ENCODE measurements around the gene PFN2.
"Not testable (repeated sequence)": the region's sequence is repeated elsewhere in the genome, so short reads cannot be mapped to it uniquely, and the experiment has no call there.

PFN2 gene

DNA sequence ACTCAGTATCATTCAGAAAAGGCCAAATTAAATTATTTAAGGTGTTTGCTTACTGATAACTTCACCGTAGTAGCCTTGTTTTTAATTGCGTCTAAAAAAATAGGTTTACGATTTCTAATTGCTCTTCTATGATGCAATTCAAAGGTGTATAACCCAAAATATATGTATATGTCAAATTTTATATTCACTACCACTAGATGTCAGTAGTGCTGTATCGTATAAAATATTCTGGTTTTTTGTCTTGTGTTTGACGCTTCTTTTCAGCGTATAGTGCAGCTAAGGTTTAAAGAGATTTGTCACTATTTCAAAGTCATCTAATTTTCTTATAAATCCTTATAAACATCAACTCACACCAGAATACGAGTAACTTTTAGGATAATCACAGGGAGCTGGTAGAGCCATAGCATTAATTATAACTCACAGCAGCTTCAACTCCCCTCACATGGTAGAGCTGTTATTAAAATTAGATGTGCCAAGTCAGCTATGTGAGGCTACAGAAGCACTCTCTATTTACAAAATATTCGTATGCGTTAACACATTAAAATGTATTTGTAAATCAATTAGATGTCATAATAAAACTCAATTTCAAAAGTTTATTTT lies 3.5 kb downstream of the PFN2 start:
- no peak for DNase-seq

DNA sequence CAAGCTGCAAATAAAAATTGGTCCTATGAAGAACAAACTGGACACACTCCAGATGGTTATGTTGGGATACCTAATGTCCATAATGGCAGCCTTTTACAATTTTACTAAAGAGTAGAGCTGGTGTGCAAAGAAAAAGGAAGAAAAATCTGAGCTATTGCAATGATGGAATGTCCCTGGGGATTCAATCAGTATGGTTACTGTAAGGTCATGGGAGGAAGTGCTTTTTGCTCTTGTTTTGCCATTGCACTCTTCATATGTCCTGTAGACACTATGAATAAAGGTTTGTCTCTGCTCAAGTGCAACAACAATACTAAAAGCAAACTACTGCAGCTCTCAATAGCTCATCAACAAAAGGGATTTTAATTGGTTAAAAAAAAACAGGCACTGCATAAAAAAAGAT lies 5.4 kb downstream of the PFN2 start:
- no peak for DNase-seq

DNA sequence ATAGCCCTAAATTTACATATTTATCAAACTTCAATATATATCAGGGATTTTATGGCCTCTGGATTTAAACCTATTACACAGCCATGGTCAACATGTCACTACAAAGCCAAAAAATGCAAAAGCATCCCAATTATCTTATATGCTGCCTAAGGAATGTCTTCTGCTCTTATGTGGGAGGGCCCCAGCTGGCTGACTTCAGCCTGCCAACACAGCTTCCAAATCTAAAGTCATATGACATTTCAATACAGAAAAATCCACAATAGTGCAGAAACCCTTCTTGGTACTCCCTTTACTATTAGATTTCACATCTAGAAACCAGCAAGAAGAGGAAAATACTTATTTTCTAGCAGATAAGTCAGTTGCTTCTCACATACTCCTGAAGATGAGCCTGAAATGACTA lies 6.4 kb downstream of the PFN2 start:
- DNase-seq = no peak

DNA sequence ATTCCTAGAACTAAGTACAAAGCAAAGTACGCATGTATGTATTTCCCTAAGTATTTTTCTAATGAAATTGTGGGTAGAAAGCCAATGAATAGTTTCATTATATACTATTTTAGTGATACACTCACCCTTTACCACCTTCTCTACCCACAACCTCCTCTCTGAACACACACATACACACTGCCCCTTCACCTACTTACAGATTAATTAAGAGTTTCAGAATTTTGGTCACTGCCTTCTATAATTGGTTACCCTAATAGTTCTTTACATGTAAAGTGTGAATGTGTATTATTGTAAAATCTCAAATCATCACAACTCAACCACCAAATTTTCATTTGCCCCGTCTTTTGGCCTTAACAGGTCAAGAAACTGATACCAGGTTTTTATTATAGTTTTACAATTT lies 7.2 kb downstream of the PFN2 start:
- DNase-seq = no peak

DNA sequence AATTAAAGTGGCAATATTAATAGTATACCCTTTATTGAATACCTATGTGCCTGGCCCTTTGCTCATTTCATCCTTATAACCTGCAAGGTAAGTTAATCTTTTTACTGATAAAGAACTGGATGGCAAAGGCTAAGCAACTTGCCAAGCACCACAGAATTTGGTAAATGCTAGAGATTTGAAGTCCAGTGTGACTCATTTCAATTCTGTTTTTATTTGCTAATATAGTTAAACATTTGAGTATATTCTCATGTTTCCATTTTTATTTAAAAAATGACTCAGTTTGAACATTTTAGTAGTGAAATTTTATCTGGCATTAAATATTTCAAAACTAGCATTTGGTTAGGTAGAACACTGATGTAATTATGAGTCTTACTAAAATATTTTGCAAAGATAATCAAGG lies 11.3 kb downstream of the PFN2 start:
- DNase-seq = no peak

DNA sequence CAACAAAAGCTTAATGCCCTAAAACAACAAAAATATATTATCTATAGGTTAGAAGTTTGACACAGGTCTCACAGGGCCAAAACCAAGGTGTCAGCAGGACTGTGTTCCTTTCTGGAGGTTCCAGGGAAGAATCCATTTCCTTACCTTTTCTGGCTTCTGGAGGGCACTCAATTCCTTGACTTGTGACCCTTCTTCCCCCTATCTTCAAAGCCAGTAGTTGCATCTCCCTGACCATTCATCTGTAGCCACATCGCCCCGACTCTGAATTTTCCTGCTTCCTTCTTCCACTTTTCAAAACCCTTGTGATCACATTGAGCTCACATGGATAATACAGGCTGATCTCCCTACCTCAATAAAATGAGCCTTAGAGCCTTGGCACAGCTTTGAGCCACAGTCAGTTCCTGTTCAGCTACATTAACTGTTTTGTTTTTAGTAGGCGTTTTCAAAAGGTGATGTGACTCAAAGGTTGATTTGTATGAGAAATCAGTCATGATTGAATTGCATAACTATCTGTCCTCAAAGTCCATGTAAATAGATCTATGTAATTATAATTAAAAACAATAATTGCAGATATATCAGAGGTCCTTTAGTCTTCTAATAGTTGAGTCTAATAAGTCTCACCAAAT lies 12.4 kb downstream of the PFN2 start:
- no peak for DNase-seq

DNA sequence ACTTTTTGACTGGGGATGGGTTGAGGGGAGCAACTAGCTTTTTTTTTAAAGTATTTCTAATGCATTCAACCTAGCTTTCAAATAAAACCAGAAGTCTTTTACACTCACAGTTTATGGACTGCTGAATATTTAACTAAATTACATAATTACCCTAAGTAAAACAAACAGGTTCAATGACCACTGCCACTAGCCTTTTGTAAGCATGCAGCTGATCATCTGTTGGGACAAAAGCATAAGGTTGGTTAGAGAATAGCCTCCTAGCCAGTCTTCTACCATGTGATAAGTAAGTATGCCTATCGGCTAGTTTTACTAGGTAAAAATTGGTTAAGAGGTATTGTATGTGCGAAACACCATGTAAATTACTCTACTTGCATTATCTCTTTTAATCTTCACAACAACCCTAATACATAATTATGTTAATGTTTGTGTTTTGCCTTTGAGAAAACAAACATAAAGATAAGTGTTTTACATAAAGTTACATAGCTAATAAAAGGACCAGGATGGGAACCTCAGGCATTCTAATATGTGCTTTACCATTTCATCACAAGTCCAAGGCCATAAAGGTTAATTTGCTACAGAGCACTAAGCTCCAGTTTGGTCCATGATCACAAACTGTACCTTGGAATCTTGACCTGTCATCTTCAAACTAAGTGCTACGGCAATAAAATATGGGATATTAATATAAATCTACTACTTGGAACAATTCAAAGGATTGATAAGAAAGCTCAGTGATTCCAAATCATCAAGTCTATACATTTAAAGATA lies 13.2 kb downstream of the PFN2 start:
- DNase-seq = no peak

DNA sequence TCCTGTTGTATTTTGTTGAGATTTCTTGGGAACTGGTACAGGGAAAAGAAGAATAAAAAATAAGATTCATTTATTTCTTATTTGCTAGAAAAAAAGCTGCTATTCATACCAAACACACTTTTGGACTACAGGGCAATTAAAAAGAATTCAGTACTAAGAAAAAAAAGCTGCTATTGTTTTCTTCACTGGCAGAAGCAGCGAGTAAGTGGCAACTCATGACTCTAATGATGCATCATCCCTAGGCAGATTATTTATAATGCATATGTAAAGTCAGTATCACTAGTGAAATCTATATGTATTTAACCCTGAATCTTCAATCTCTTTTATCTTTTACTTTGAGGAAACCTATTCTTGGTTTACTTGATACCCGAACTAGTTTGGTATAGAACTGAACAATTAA lies 15.2 kb downstream of the PFN2 start:
- no peak for DNase-seq

DNA sequence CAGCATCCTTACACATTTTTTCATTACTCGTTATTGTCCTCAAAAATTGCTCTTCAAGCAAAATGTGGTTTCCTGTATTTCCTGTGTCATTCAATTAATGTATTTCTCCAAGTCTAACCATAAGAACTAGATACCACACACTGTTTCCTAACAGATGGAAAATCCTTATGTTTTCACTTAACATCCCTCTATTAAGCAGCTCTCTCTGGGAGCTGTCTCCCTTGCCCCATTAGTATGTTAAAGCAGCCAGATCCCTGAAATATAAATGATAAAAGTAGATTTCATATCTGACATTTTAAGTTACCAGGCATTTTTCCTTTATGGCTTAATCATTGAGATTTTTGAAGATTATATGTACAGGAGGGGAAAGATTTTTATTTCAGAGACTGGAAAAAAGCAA lies 15.9 kb downstream of the PFN2 start:
- DNase-seq = no peak

DNA sequence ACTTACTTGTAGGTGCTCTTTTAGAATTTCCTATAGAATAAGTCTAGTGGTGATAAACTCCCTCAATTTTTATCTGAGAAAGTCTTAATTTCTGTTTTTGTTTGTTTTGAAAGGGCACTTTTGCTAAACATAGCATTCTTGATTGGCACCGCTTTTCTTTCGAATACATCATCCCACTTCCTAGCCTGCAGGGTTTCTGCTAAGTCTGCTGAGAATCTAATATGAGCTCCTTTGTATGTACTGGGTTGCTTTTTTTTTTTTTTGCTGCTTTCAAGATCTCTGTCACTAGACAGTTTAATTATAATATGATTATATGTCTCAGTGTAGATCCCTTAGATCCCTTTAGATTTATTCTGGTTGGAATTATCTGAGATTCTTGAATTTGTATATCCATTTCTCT lies 21.5 kb downstream of the PFN2 start:
- DNase-seq = no peak

DNA sequence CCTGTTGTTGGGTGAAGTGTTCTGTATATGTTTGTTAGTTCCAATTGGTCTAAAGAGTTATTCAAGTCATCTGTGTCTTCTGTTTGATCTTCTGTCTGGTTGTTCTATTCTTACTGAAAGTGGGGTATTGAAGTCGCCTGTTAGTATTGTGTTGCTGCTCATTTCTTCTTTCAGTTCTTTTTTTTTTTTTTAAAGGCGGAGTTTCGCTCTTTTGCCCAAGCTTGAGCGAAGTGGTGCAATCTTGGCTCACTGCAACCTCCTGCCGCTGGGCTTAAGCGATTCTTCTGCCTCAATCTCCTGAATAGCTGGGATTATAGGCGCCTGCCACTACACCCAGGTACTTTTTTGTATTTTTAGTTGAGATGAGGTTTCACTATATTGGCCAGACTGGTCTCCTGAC lies 23.5 kb downstream of the PFN2 start:
- no peak for DNase-seq

DNA sequence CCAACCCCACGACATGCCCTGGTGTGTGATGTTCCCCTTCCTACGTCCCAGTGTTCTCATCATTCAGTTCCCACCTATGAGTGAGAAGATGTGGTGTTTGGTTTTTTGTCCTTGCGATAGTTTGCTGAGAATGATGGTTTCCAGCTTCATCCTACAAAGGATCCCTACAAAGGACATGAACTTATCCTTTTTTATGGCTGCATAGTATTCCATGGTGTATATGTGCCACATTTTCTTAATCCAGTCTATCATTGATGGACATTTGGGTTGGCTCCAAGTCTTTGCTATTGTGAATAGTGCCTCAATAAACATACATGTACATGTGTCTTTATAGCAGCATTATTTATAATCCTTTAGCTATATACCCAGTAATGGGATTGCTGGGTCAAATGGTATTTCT lies 26.7 kb downstream of the PFN2 start:
- DNase-seq = not testable (repeated sequence)

DNA sequence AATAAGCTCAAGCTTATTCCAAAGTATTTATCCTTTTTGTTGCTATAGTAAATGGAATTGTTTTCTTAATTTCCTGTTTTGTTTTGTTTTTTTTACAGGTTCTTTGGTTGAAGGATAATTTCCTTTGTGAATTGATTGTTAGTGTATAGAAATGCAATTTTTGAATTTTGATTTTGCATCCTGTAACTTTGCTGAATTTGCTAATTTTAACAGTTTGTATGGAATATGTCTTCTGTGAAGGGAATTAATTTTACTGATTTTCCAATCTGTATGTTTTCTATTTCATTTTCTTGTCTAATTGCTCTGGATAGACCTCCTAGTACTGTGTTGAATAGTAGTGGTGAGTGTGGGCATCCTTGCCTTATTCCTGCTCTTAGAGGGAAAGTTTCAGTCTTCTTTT lies 28.3 kb downstream of the PFN2 start:
- no peak for DNase-seq

DNA sequence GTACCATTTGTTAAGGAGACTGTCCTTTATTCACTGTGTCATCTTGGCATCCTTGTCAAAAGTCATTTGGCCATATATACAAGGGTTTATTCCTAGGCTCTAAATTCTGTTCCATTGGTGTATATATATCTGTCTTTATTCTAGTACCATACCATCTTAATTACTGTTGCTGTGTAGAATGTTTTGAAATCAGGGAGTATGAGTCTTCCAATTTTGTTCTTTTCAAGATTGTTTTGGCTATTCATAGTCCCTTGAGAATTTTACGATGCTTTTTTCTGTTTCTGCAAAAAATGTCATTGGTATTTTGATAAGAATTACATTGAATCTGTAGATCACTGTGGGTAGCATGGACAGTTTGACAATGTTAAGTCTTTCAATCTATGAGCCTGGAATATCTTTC lies 28.7 kb downstream of the PFN2 start:
- no peak for DNase-seq

DNA sequence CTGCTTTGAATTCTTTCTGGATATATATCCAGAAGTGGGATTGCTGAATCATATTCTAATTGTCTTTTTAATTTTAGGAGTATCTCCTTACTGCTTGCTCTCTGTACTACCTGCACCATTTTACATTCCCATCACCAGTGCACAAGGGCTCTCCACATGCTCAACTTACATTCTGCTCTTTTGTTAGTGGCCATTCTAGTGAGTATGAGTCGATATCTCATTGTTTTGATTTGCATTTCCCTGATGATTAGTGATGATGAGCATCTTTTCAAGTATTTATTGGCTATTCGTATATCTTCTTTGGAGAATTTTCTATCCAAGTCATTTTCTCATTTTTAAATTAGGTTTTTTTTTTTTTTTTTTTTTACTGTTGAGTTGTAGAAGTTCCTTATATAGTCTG lies 29.5 kb downstream of the PFN2 start:
- DNase-seq = no peak

DNA sequence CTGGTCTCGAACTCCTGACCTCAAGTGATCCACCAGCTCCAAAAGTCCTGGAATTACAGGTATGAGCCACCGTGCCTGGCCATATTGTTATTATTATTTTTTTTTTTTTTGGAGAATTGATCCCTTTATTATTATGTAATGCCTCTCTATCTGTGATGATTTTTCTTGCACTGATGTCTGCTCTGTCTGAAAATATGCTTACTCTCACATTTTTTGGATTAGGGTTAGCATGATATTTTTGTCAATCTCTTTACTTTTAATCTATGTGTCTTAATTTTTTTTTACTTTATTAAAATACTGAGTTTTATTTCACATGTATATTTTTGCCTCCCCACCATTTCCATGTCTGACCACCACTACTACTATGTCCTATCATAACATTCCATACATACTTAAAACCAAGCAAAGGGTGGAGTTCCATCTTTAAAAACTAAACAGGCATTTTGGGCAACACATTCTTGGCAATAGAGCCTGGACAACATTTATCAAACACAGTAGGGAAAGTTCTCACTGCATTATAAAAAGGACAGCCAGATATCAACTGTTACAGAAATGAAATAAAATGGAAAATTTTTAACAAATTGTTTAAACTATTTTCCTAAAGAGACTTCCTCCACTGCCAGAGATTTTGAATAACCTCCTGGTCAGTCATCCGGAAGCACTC lies 32.2 kb downstream of the PFN2 start:
- DNase-seq = not testable (repeated sequence)

DNA sequence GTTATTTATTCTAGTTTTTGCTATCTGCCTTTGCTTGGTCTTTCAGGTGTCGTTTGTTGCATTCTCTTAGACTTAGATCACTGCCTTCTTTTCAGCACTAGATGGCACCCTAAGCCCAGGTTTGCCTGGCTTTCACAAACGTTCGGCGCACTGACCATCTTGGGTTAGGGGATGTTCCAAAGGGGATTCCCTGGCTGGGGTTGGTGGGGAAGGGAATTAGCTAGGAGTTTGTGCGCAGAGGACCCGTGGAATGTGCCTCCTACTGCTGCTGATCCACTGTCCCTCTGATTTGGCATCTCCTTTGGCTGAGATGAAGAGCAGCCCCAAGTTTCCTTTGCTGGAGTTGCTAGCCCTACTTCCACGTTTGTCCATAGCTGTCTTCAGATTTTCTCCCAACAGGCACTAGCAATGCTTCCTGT lies 33.9 kb downstream of the PFN2 start:
- peak; percentile 46 for DNase-seq

DNA sequence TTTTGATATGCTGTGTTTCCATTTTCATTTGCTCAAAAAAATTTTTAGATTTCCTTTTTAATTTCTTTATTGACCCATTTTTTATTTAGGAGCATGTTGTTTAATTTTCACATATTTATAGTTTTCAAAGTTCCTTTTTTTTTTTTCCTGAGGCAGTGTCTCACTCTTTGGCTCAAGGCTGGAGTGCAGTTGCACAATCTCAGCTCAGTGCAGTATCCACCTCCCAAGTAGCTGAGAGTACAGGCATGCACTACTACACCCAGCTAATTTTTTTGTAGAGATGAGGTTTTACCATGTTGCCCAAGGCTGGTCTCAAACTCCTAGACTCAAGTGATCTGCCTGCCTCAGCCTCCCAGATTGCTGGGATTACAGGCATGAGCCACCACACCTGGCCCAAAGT lies 36.2 kb downstream of the PFN2 start:
- DNase-seq = no peak

DNA sequence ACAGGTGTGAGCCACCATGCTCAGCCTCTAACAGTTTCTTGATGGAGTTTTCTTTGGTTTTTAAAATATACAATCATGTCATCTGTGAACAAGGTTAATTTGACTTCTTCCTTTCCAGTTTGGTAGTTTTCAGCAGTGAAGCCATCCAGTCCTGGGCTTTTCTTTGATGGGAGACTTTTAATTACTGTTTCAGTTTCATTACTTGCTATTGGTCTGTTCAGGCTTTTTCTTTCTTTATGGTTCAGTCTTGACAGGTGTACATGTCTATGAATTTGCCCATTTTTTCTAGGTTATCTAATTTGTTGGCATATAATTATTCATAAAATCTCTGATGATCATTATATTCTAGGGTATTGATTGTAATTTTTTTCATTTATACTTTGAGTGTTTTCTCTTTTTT lies 36.8 kb downstream of the PFN2 start:
- no peak for DNase-seq

DNA sequence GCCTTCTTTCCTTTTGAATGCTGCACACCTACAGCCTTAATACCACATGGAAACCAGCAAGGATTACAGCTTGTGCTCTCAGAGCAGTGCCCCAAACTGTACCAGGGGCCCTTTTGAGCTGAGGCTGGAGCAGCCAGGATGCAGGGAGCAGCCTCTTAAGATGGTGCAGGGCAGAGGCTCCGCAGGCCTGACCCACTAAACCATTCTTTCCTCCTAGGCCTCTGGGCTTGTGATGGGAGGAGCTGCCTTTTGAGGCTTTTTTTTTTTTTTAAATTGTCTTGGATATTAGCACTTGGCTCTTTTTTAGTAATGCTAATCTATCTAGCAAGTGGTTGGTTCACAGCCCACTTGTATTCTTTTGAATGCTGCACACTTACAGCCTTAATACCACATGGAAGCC lies 37.7 kb downstream of the PFN2 start:
- no peak for DNase-seq

DNA sequence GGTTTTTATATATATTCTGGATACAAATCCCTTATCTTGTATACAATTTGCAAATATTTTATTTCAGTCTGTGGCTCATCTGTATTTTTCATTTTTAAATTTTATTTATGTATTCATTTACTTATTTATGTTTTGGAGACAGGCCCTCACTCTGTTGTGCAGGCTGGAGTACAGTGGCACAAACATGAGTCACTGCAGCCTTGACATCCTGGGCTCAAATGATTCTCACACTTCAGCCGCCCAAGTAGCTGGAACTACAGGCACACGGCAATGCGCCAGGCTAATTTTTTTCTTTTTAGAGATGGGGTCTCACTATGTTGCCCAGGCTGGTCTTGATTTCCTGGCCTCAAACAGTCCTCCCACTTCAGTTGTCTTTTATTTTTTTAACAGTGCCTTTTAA lies 50.6 kb downstream of the PFN2 start:
- DNase-seq = no peak

DNA sequence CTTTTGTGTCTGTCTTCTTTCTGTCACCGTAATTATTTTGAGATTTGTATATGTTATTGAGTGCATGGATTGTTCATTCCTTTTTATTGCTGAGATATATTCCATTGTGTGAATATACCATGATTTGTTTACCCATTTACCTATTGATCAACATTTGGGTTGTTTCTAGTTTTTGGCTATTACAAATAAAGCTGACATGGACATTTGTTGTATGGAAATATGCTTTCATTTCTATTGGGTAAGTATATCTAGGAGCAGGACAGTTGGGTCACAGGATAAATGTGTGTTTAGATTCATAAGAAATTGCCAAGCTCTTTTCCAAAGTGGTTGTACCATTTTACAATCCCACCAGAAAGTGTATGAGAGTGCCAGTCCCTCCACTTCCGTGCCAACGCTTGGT lies 51.2 kb downstream of the PFN2 start:
- no peak for DNase-seq

DNA sequence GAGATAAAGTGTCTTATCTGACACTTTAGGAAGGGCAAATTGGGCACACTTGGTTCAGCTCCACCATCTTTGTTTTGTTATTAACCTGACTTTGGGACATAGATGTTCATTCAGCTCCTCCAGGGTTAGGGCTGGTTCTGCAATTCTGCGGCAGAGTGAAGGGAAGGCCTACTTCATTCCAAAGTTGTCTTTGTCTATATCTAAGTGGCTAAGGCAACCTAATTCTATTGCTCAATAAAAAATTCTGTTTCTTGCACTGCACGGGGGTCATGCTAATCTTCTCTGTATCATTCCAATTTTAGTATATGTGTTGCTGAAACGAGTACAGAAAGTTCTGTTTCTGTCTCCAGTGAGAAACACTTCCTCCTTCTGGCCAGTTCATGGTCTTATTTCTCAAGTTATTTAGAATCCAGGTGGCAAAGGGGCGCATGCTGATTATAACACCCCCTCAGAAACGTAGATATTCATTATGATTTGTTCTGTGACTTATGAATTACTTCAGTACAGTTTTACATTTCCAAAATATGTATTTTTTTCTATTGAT lies 53.5 kb downstream of the PFN2 start:
- no peak for DNase-seq
